Loucy (cell line): Measurements from ENCODE around the gene KDM6A.

ENCODE experiments used
- CTCF ChIP-seq: fragments of 200-600 bp; sonication (generic); conservative IDR thresholded peaks from 2 replicates; pipeline ENCODE4 v1.5.1; 2014; ENCODE audit warnings: mild to moderate bottlenecking, antibody characterized with exemption, low read length
- EZH2phosphoT487 ChIP-seq: fragments of 200-600 bp; IDR thresholded peaks from 2 replicates; pipeline ENCODE4 v1.6.1; 2018; ENCODE audit warnings: antibody characterized with exemption, mild to moderate bottlenecking, moderate library complexity, borderline replicate concordance

DNA sequence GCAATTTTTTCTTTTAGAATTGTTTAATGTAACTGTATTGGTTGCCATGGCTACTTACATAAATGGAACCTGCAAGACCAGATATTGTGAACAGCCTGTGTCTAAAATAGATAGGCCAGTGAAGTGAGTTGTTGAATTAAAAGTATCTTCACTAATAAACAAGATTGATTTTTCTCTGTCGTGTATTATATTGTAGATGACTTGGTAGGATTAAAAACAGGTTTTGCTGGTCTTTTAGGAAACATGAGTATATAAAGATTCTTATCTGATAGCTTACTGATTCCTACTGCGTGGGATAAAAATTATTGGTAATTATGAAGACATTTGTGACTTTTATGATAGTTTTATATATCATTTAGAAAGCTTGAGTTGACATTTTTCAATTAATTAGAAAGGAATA lies 162.1 kb downstream of the KDM6A start:
- TF ChIP-seq CTCF, result no peak
- TF ChIP-seq EZH2phosphoT487, result no peak
